ENCODE measurements around the gene C16orf46. TPM values are rescaled to one million over a fixed set of nuclear protein-coding genes. Genes with fewer than 3 reads are reported as not detected.

C16orf46 gene
- total and polyA plus RNA-seq, 9 of the 15 experiments (the other 6 are each of a cell fraction or from before 2014, with no cell fraction given): 0.10 to 0.98 (median 0.41) TPM; not detected in 1

DNA sequence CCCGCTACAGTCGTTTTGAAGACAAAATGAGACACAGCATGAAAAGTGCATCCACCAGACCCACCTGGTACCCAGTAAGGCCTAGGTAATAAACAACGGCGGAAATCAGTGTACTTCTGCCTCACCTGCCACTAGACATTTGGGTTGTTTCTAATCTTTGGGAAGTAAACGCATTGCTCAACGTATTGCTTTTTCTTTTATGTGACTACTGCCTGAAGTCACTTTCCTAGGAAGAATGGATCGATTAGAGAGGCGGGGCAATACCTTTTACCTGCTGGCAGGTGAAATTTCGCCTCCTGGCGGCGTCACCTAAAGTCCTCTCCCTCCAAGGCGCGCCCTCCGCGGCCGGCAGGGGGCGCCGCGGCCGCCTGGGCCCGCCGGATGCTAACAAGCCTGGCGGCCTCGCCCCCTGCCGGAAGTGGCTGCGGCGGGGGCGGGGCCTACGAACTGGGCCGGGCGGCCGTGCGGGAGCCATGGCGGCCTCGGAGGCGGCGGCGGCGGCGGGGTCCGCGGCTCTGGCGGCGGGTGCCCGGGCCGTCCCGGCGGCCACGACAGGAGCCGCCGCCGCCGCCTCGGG, 41.6 kb downstream of the C16orf46 start, which contains the start of gene ATMIN (continued):
- TF ChIP-seq THAP12 (CRISPR knock-in tag; IDR thresholded peaks at IDR 0.05) (no peak), CXXC5 (CRISPR knock-in tag; IDR thresholded peaks at IDR 0.05) (peak; percentile 57), RREB1 (CRISPR knock-in tag; IDR thresholded peaks at IDR 0.05) (no peak), LEF1 (IDR thresholded peaks at IDR 0.05) (no peak), CHD4 (IDR thresholded peaks at IDR 0.05; ENCODE audit: insufficient read depth, insufficient replicate concordance, low read depth, low read length, poor library complexity, severe bottlenecking) (no peak), KAT2B (IDR thresholded peaks at IDR 0.05; ENCODE audit: low read depth, low read length) (peak; percentile 89), NFATC3 (IDR thresholded peaks at IDR 0.05) (no peak), KLF10 (CRISPR knock-in tag; IDR thresholded peaks at IDR 0.05) (no peak), HOMEZ (CRISPR knock-in tag; IDR thresholded peaks at IDR 0.05) (no peak), CAMTA2 (CRISPR knock-in tag; conservative IDR thresholded peaks at IDR 0.05) (no peak)
- TF ChIP-seq, protein P1, sequence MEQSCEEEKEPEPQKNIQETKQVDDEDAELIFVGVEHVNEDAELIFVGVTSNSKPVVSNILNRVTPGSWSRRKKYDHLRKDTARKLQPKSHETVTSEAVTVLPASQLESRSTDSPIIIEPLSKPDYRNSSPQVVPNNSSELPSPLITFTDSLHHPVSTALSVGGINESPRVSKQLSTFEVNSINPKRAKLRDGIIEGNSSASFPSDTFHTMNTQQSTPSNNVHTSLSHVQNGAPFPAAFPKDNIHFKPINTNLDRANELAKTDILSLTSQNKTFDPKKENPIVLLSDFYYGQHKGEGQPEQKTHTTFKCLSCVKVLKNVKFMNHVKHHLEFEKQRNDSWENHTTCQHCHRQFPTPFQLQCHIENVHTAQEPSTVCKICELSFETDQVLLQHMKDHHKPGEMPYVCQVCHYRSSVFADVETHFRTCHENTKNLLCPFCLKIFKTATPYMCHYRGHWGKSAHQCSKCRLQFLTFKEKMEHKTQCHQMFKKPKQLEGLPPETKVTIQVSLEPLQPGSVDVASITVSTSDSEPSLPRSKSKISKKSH (CRISPR knock-in tag; IDR thresholded peaks at IDR 0.05): no peak
- TF ChIP-seq, protein P2, sequence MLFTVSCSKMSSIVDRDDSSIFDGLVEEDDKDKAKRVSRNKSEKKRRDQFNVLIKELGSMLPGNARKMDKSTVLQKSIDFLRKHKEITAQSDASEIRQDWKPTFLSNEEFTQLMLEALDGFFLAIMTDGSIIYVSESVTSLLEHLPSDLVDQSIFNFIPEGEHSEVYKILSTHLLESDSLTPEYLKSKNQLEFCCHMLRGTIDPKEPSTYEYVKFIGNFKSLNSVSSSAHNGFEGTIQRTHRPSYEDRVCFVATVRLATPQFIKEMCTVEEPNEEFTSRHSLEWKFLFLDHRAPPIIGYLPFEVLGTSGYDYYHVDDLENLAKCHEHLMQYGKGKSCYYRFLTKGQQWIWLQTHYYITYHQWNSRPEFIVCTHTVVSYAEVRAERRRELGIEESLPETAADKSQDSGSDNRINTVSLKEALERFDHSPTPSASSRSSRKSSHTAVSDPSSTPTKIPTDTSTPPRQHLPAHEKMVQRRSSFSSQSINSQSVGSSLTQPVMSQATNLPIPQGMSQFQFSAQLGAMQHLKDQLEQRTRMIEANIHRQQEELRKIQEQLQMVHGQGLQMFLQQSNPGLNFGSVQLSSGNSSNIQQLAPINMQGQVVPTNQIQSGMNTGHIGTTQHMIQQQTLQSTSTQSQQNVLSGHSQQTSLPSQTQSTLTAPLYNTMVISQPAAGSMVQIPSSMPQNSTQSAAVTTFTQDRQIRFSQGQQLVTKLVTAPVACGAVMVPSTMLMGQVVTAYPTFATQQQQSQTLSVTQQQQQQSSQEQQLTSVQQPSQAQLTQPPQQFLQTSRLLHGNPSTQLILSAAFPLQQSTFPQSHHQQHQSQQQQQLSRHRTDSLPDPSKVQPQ (CRISPR knock-in tag; IDR thresholded peaks at IDR 0.05; ENCODE audit: borderline replicate concordance): no peak
